Esophagus squamous epithelium (tissue), 5 donors: ENCODE results near the gene TIMM22. TPM values are rescaled to one million over a fixed set of nuclear protein-coding genes. Genes with fewer than 3 reads are reported as not detected.
"Not testable (repeated sequence)": the region's sequence is repeated elsewhere in the genome, so short reads cannot be mapped to it uniquely, and the experiment has no call there.

Source experiments
- DNase-seq: peaks from one replicate; lab custom pipeline; 2025; lab: John Stamatoyannopoulos, UW
- H3K27ac ChIP-seq, 4 donors: fragments of 200-600 bp; sonication (generic); one replicate each; pipeline ENCODE4 v1.5.1; 2016 to 2019; ENCODE audit warnings: mild to moderate bottlenecking in 1 of 4
- H3K27me3 ChIP-seq, 4 donors: fragments of 200-600 bp; sonication (generic); 1 replicate in 3 of 4; 2 replicates in 1 of 4; pipeline versions ENCODE4 v1.5.1 to v1.6.0; 2017 to 2021; ENCODE audit warnings: antibody characterized with exemption in 1 of 4
- H3K36me3 ChIP-seq, 3 donors: fragments of 200-600 bp; sonication (generic); one replicate each; pipeline ENCODE4 v1.5.1; 2016 to 2019
- H3K4me1 ChIP-seq, 3 donors: fragments of 200-600 bp; sonication (generic); one replicate each; pipeline ENCODE4 v1.5.1; 2017 to 2019
- H3K4me3 ChIP-seq, 4 donors: fragments of 200-600 bp; sonication (generic); 1 replicate in 3 of 4; 2 replicates in 1 of 4; pipeline ENCODE4 v1.5.1; 2016 to 2019; ENCODE audit warnings: mild to moderate bottlenecking in 2 of 4, moderate library complexity in 1 of 4
- H3K9me3 ChIP-seq, 3 donors: fragments of 200-600 bp; sonication (generic); one replicate each; pipeline ENCODE4 v1.5.1; 2016 to 2019
- POLR2A ChIP-seq, 4 donors: fragments of 450-650 bp; IDR thresholded peaks; one replicate each; pipeline ENCODE4 v1.6.1; 2017; ENCODE audit warnings: antibody characterized with exemption in 4 of 4, mild to moderate bottlenecking in 4 of 4, moderate library complexity in 3 of 4
- WGBS, 2 donors: methylation state at CpG; one replicate each; pipeline ENCODE4 v1.1.5; 2018; 5-methylcytosine and 5-hydroxymethylcytosine counted together
- intact Hi-C: fragments of 100-400 bp; cut with DNase I; formaldehyde crosslinking; loops from one replicate; pipeline ENCODE4 v1.15.0; 2022
- total RNA-seq, 4 donors: library from RNA; depleted of rRNA; stranded (reverse); fragments of >200 nt; gene quantifications; one replicate each; pipeline ENCODE4 v1.1.0, GENCODE V29; 2016
- TF ChIP-seq, protein P1 (sequence below), 6 experiments: fragments of 450-650 bp in 4 of 6; fragments of 200-600 bp in 2 of 6; sonication (generic) in 2 of 6; IDR thresholded peaks; one replicate each; pipeline ENCODE4 v1.5.1; 2016 to 2019; ENCODE audit warnings: antibody characterized with exemption in 6 of 6, mild to moderate bottlenecking in 4 of 6, moderate library complexity in 4 of 6
- donor health status: DM: yes; HTN: yes; CAD: no.

The TIMM22 gene
- total RNA-seq, 4 donors from 2014 or later, result 7.7 to 18.5 (median 11.8) TPM

- intact Hi-C loops, result no loop called here
- Histone ChIP-seq H3K27ac (no peak overlapping the region), H3K27me3 (no peaks in the 10 kb centered on the region), H3K4me1 (peaks cover 0 to 50% (median 5%) of the 10 kb centered on the region in 3 donors), H3K36me3 (no peaks in the 10 kb centered on the region), H3K4me3 (no peak overlapping the region), H3K9me3 (no peaks in the 10 kb centered on the region)
- TF ChIP-seq POLR2A (IDR thresholded peaks at IDR 0.05), result no peak
- TF ChIP-seq, protein P1, sequence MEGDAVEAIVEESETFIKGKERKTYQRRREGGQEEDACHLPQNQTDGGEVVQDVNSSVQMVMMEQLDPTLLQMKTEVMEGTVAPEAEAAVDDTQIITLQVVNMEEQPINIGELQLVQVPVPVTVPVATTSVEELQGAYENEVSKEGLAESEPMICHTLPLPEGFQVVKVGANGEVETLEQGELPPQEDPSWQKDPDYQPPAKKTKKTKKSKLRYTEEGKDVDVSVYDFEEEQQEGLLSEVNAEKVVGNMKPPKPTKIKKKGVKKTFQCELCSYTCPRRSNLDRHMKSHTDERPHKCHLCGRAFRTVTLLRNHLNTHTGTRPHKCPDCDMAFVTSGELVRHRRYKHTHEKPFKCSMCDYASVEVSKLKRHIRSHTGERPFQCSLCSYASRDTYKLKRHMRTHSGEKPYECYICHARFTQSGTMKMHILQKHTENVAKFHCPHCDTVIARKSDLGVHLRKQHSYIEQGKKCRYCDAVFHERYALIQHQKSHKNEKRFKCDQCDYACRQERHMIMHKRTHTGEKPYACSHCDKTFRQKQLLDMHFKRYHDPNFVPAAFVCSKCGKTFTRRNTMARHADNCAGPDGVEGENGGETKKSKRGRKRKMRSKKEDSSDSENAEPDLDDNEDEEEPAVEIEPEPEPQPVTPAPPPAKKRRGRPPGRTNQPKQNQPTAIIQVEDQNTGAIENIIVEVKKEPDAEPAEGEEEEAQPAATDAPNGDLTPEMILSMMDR (IDR thresholded peaks at IDR 0.05), result no peak
- 92 to 94% methylated on average over 5 to 7 of the region's 9 CpGs for WGBS, 2 donors
- no peak for DNase-seq
Observed at GRCh38 chr17:967122-967521, 29.8 kb upstream of the TIMM22 start.

GRCh38 chr17:968812-969730 is 27.9 kb upstream of the TIMM22 start:
- intact Hi-C loops, result no loop called here
- Histone ChIP-seq H3K4me3 (peak overlapping the region in 3 of 4 donors; percentile 9 to 46 (median 21)), H3K9me3 (no peaks in the 10 kb centered on the region), H3K4me1 (peaks cover 0 to 65% (median 11%) of the 10 kb centered on the region in 3 donors), H3K36me3 (no peaks in the 10 kb centered on the region), H3K27ac (peak overlapping the region in 2 of 4 donors; percentile 66 to 76), H3K27me3 (no peaks in the 10 kb centered on the region)
- WGBS, 2 donors, result 67 to 73% methylated on average over 24 of the region's 24 CpGs
- DNase-seq, result no peak
- TF ChIP-seq, protein P1 (IDR thresholded peaks at IDR 0.05), result no peak
- no peak for TF ChIP-seq POLR2A (IDR thresholded peaks at IDR 0.05)

DNA sequence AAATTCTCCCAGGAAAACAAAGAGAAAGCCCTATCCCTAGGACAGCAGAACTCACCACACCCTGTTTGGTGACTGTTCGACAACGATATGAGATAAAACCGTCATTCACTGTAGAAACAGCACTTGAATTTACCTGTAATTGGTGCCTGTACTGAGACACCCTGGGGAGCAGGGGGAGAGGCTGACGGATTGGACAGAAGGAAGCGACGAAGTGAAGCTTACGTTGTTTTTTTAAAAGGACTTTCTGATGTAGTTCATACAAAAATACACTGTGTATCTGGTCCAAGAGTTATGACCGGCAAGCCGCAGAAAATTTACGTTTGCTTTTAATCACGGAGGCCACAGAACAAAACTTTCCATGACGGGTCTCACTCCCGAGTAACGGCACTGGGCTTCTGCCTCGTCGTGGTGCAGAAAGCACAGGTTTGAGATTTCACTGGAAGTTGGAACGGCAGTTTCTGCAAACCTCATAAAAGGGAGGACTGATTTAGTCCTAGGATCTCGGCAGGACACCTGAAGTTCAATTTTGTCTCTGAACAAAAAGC is 27.0 kb upstream of the TIMM22 start:
- intact Hi-C loops, result no loop called here
- 51 to 62% methylated on average over 18 of the region's 18 CpGs for WGBS, 2 donors
- DNase-seq, result no peak
- Histone ChIP-seq H3K27me3 (no peaks in the 10 kb centered on the region), H3K4me1 (peaks cover 0 to 65% (median 12%) of the 10 kb centered on the region in 3 donors), H3K9me3 (no peaks in the 10 kb centered on the region), H3K27ac (peak overlapping the region in 3 of 4 donors; percentile 51 to 76 (median 66)), H3K4me3 (peak overlapping the region in 3 of 4 donors; percentile 9 to 46 (median 21)), H3K36me3 (no peaks in the 10 kb centered on the region)
- TF ChIP-seq POLR2A (IDR thresholded peaks at IDR 0.05), result no peak
- TF ChIP-seq, protein P1 (IDR thresholded peaks at IDR 0.05), result no peak

- TF ChIP-seq, protein P1 (IDR thresholded peaks at IDR 0.05), result no peak
- no peak for TF ChIP-seq POLR2A (IDR thresholded peaks at IDR 0.05)
- Histone ChIP-seq H3K27ac (peak overlapping the region in 3 of 4 donors; percentile 51 to 76 (median 66)), H3K36me3 (no peaks in the 10 kb centered on the region), H3K27me3 (no peaks in the 10 kb centered on the region), H3K4me1 (peaks cover 3 to 65% (median 15%) of the 10 kb centered on the region in 3 donors), H3K9me3 (no peaks in the 10 kb centered on the region), H3K4me3 (peak overlapping the region in 2 of 4 donors; percentile 21 to 46)
- WGBS, 2 donors, result 75% methylated on average over 9 of the region's 9 CpGs
- intact Hi-C loops, result no loop called here
- no peak for DNase-seq
Observed at GRCh38 chr17:970364-970763, 26.6 kb upstream of the TIMM22 start.

DNA sequence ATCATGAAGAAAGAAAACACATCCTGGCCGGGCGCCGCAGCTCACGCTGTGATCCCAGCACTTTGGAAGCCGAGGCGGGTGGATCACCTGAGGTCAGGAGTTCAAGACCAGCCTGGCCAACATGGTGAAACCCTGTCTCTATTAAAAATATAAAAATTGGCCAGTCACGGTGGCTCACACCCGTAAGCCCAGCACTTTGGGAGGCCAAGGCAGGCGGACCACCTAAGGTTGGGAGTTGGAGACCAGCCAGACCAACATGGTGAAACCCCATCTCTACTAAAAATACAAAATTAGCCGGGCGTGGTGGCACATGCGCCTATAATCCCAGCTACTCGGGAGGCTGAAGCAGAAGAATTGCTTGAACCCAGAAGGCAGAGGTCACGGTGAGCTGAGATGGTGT is 25.1 kb upstream of the TIMM22 start:
- H3K27ac ChIP-seq, intact Hi-C loops, H3K9me3 ChIP-seq, H3K27me3 ChIP-seq, DNase-seq, H3K36me3 ChIP-seq, H3K4me3 ChIP-seq: not testable (repeated sequence)
- H3K4me1 ChIP-seq, result peaks cover 5 to 70% (median 19%) of the 10 kb centered on the region in 3 donors
- 78 to 82% methylated on average over 8 to 13 of the region's 14 CpGs for WGBS, 2 donors
